ENCODE data around the gene HORMAD2. TPM values are rescaled to one million over a fixed set of nuclear protein-coding genes. Genes with fewer than 3 reads are reported as not detected.

The HORMAD2 gene
- total and polyA plus RNA-seq, 9 of the 15 experiments (the other 6 are each of a cell fraction or from before 2014, with no cell fraction given) = not detected

- no peak for TF ChIP-seq PREB (CRISPR knock-in tag; IDR thresholded peaks at IDR 0.05)
- TF ChIP-seq HMG20A (CRISPR knock-in tag; conservative IDR thresholded peaks at IDR 0.05) = no peak
- no peak for TF ChIP-seq ZBTB34 (CRISPR knock-in tag; IDR thresholded peaks at IDR 0.05)
- TF ChIP-seq ARHGAP35 (IDR thresholded peaks at IDR 0.05; ENCODE audit: partially characterized antibody) = no peak
- no peak for TF ChIP-seq ASH1L (IDR thresholded peaks at IDR 0.05; ENCODE audit: borderline replicate concordance, low read depth, partially characterized antibody)
Observed at GRCh38 chr22:30044881-30045493, 35.3 kb upstream of the HORMAD2 start (continued).

GRCh38 chr22:30045494-30045887 is 34.8 kb upstream of the HORMAD2 start:
- no peaks in the 10 kb centered on the region; the same call in 1 of the 2 replicates for H4K20me1 ChIP-seq (replicated peaks; ENCODE audit: control insufficient read depth, insufficient read depth, low read length)
- no peaks in the 10 kb centered on the region for H3K9me1 ChIP-seq (ENCODE audit: control insufficient read depth, insufficient read depth, low read length)
- no peaks in the 10 kb centered on the region for H3K79me2 ChIP-seq (ENCODE audit: control insufficient read depth, insufficient read depth, low read length)
- ChIA-PET CTCF (ENCODE audit: low intra/inter-chr PET ratio) (no interaction called here), POLR2A (no interaction called here)
- H3K27ac ChIP-seq (ENCODE audit: extremely low read depth, low read depth, low read length) = no peak overlapping the region
- no peaks in the 10 kb centered on the region for H3K9me3 ChIP-seq (replicated peaks; ENCODE audit: control insufficient read depth, insufficient read depth, low read depth, low read length)
- in situ Hi-C loops (cut with MboI) = no loop called here
- H3K27me3 ChIP-seq (ENCODE audit: control insufficient read depth in 2 of 2, insufficient read depth in 2 of 2, low read length in 2 of 2) = peaks cover 4 to 26% of the 10 kb centered on the region in 2 experiments; a peak in 4 of 5 replicates
- no peak for DNase-seq (ENCODE audit: extremely low read depth in 1 of 4, low spot score in 3 of 4)
- no peak for FAIRE-seq
- H3K36me3 ChIP-seq (ENCODE audit: control insufficient read depth, insufficient read depth, low read length) = no peaks in the 10 kb centered on the region
- no peak overlapping the region for H3K9ac ChIP-seq (ENCODE audit: insufficient read depth in 1 of 2, low read depth in 2 of 2, low read length in 2 of 2)
- H3K4me3 ChIP-seq = no peak overlapping the region
- no TSS peak for BruUV-seq (replicated peaks)
- 18% methylated on average over 4 of the region's 4 CpGs for WGBS (ENCODE audit: insufficient coverage, low coverage, missing lambda C conversion rate)
- intact Hi-C loops (cut with micrococcal nuclease) = no loop called here
- H3K4me1 ChIP-seq (replicated peaks in 1 of 2; ENCODE audit: control insufficient read depth in 2 of 2, insufficient read depth in 2 of 2, low read length in 2 of 2) = no peaks in the 10 kb centered on the region; a peak in 1 of 5 replicates
- no peak overlapping the region for H2AFZ ChIP-seq (ENCODE audit: low read depth, low read length)
- no peak for ATAC-seq
- no peak overlapping the region for H3K4me2 ChIP-seq (ENCODE audit: insufficient read depth, low read length)
- TF ChIP-seq ZC3H8 (IDR thresholded peaks at IDR 0.05) (no peak), BACH1 (tag; IDR thresholded peaks at IDR 0.05) (no peak), SAP30 (IDR thresholded peaks at IDR 0.05; ENCODE audit: borderline replicate concordance, insufficient read depth, low read depth, low read length, poor library complexity, severe bottlenecking) (no peak), MNT (conservative IDR thresholded peaks at IDR 0.05) (no peak), SLC30A9 (CRISPR knock-in tag; IDR thresholded peaks at IDR 0.05) (no peak), NR2C2 (CRISPR knock-in tag; IDR thresholded peaks at IDR 0.05) (no peak), NR2C2 (tag; IDR thresholded peaks at IDR 0.05) (no peak), ZKSCAN1 (IDR thresholded peaks at IDR 0.05; ENCODE audit: low read depth, low read length) (no peak), SREBF2 (CRISPR knock-in tag; IDR thresholded peaks at IDR 0.05) (no peak), ZFX (CRISPR knock-in tag; IDR thresholded peaks at IDR 0.05) (no peak), U2AF2 (optimal IDR thresholded peaks at IDR 0.05; ENCODE audit: low read depth, low read length) (no peak), ELK1 (CRISPR knock-in tag; IDR thresholded peaks at IDR 0.05) (no peak)
